Bronchial epithelial cell (primary cell): ENCODE measurements around the gene SGMS1. TPM values are rescaled to one million over a fixed set of nuclear protein-coding genes. Genes with fewer than 3 reads are reported as not detected.
"Not testable (repeated sequence)": the region's sequence is repeated elsewhere in the genome, so short reads cannot be mapped to it uniquely, and the experiment has no call there.

Experiments
- DNase-seq: peaks from one replicate; pipeline ENCODE4 v3.0.0-alpha.2; 2010; ENCODE audit warnings: low read depth
- FAIRE-seq: peaks from 2 replicates; lab custom pipeline; 2011; peaks lifted over from hg19 to GRCh38; lab: Jason Lieb, UNC
- H3K27me3 ChIP-seq: 2 replicates; pipeline ENCODE4 v1.5.1; 2011; ENCODE audit warnings: low read length; ENCODE audit not compliant: control insufficient read depth, insufficient read depth
- H3K36me3 ChIP-seq: 2 replicates; pipeline ENCODE4 v1.5.1; 2011; ENCODE audit warnings: low read length; ENCODE audit not compliant: control insufficient read depth, insufficient read depth
- H3K4me3 ChIP-seq: 2 replicates; pipeline ENCODE4 v1.5.1; 2011; ENCODE audit warnings: mild to moderate bottlenecking, low read depth, low read length, control low read depth
- total RNA-seq: library from RNA; depleted of rRNA; stranded (reverse); fragments of >200 nt; gene quantifications from 2 replicates; pipeline ENCODE4 v1.2.1, GENCODE V29; 2014
- TF ChIP-seq, protein P1 (sequence below): IDR thresholded peaks from 2 replicates; pipeline ENCODE4 v1.5.1; 2011; ENCODE audit warnings: mild to moderate bottlenecking, moderate library complexity, low read length, control low read depth, inconsistent platforms; ENCODE audit not compliant: insufficient read depth, severe bottlenecking

Gene SGMS1
- total RNA-seq, 1 donor from 2014 or later: 21.3 TPM

DNA sequence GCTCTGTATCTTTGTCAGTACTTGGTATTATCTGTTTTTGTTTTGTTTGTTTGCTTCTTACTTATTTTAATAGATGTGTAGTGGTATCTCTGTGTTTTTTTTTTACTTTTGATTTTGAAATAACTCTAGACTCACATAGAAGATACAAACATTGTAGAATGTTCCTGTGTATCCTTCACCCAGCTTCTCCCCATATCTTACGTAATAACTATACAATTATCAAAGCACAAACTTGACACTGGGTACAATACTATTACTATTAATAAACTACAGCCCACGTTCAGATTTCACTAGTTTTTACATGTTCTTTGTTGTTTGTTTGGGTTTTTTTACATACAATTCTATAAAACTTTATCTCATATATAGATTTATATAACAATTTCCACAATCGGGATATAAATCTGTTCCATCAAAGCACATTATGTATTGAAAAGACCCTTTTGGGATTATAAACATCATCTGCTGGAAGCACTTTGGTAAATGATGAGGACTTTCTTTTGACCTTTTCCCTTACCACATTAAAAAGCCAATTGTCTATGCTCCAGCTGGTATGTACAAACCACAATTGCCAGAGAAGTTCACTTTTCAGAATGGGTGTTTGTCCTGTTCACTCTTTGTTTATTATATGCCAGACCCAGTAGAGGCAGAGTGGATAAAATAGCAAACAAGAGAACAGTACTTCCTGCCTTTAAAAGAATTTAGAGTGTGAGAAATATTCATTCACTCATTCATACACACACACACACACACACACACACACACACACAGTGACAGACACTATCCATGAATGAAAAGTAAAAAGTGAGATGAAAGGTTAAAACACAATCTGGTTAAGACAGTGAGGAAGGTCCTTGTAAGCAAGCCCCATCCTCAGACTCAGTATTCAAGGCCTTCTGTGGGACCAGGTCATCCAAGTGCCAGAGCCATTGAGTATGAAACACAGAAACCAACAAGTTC, 113.0 kb downstream of the SGMS1 start:
- no peaks in the 10 kb centered on the region for H3K27me3 ChIP-seq
- H3K36me3 ChIP-seq: no peaks in the 10 kb centered on the region
- H3K4me3 ChIP-seq: no peak overlapping the region
- DNase-seq: no peak
- no peak for FAIRE-seq
- TF ChIP-seq, protein P1, sequence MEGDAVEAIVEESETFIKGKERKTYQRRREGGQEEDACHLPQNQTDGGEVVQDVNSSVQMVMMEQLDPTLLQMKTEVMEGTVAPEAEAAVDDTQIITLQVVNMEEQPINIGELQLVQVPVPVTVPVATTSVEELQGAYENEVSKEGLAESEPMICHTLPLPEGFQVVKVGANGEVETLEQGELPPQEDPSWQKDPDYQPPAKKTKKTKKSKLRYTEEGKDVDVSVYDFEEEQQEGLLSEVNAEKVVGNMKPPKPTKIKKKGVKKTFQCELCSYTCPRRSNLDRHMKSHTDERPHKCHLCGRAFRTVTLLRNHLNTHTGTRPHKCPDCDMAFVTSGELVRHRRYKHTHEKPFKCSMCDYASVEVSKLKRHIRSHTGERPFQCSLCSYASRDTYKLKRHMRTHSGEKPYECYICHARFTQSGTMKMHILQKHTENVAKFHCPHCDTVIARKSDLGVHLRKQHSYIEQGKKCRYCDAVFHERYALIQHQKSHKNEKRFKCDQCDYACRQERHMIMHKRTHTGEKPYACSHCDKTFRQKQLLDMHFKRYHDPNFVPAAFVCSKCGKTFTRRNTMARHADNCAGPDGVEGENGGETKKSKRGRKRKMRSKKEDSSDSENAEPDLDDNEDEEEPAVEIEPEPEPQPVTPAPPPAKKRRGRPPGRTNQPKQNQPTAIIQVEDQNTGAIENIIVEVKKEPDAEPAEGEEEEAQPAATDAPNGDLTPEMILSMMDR: no peak

DNA sequence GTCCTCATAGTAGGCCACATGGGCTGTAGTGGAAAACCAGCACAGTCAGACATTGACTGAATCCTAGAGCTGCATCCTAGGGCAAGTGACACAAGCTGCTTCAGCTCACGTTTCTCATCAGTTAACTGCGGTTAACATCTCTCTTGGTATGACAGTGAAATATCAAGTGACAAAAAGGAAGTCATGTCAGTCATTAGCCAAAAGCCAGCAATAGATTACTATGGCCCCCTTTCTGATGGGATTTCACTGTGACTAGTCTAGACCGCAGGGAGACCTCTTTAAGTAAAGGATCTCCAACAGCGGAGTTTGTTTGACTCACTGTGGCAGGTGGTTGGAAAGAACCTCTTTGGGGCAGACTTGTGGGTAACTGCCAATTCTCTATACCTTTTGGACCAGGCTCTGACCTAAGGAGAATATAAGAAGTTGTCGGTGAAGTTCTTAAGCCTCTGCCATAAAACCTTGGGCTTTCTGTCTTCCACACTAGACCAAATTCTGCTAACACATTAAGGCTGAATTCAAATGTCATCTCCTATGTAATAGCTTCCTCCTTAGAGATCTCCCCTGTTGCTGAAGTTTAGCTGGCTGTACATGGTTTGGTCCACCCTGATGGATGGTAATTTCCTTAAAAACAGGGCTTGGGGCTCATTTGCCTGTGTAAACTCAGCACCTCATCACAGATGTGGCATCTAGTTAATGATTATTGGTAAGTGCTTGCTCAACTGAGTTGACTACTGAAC, 115.3 kb downstream of the SGMS1 start:
- FAIRE-seq (no peak), DNase-seq (no peak)
- Histone ChIP-seq H3K27me3 (no peaks in the 10 kb centered on the region), H3K4me3 (no peak overlapping the region), H3K36me3 (no peaks in the 10 kb centered on the region)
- TF ChIP-seq, protein P1: no peak

DNA sequence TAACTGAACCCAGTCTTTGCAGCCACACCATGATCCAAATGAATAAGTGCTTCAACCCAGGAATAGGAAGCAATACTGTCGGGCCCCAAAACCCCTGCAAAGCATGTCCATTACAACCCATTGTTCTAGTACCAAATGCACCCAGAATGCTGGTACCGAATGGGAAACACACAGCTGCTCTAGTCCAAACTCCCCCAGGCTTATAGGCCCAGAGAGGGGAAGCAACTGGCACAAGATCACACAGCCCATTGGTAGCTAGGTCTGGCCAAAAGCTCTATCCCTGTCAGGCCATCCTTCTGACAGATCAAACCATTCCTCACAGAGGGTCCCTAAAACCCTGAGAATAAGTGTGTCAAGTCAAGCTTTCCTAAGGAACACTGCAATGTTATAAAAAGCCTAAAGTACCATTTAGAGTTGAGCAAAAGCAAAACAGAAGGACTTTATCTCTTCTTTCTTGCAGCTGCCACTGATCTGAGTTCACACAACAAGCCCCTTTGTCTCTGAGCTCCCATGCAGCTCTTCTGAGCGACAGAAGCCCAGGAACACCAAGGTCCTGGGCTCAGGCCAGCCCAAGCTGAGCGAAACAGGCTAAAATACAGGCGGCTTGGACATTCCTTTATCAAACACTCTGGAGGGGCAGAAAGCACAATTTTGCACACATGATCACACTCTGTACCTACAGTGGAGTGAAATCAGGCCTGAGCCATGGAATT, 116.7 kb downstream of the SGMS1 start:
- DNase-seq (no peak), FAIRE-seq (no peak)
- H3K36me3 ChIP-seq: no peaks in the 10 kb centered on the region
- TF ChIP-seq, protein P1: no peak
- H3K4me3 ChIP-seq: no peak overlapping the region
- H3K27me3 ChIP-seq: no peaks in the 10 kb centered on the region

DNA sequence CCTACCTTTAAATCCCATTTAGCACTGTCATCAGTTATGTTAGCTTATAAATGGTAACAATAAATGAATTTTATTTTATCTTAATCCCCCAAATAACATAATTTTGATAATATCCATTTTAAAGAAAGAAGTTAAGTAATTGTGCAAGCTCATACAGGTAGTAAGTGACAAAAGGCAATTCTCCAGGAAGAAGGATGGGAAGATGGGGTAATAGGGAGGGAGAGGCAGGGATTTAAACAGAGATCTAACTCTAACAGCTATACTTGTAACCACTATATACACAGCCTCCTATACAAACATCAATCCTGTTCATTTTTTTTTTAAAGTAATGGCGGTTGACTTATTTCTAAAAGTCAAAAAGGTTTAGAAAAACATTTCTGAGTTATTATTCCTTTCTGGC, 119.4 kb downstream of the SGMS1 start:
- DNase-seq (no peak), FAIRE-seq (no peak)
- Histone ChIP-seq H3K27me3 (no peaks in the 10 kb centered on the region), H3K36me3 (no peaks in the 10 kb centered on the region), H3K4me3 (no peak overlapping the region)
- TF ChIP-seq, protein P1: no peak

DNA sequence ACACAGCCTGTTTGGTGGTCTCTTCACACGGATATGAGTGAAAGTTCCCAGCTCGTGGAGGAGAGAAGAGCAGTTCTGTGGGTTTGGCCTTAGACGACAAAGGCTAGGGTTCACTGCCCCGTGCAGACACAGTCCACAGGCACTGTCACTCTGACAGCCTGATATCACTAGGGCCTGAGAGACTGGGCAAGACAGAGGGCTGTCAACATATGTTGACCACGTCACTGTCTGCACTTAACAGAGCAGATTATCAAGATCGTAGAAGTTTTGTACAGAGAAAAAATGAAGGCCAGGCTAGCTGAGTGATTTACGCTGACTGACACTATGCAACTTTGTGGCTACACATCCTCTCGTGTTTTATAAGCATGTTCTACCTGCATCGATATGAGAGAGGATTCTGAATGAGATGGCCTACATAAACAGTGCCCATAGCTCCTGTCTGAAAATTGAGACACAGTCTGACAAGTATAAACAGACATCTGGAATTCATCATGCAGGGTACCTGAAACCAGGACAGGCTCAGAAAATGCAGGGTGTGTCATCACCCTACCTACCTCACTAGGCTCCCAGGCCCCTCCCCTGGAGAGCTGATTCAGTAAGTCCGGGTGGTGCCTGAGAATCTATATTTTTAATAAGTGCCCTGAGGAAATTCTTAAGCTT, 120.0 kb downstream of the SGMS1 start:
- TF ChIP-seq, protein P1: no peak
- H3K27me3 ChIP-seq: no peaks in the 10 kb centered on the region
- no peaks in the 10 kb centered on the region for H3K36me3 ChIP-seq
- DNase-seq: peak; percentile 97
- FAIRE-seq: no peak
- no peak overlapping the region for H3K4me3 ChIP-seq

- H3K27me3 ChIP-seq, H3K36me3 ChIP-seq, H3K4me3 ChIP-seq, DNase-seq, FAIRE-seq: not testable (repeated sequence)
Measured at GRCh38 chr10:50503156-50503555, 120.6 kb downstream of the SGMS1 start.
